Fibroblast of mammary gland (primary cell): ENCODE data around the gene NSFL1C.
"Not testable (repeated sequence)": the region's sequence is repeated elsewhere in the genome, so short reads cannot be mapped to it uniquely, and the experiment has no call there.

Experiments used
- DNase-seq: peaks from one replicate; pipeline ENCODE4 v3.0.0-alpha.2; 2010; ENCODE audit warnings: low read depth
- H3K4me3 ChIP-seq: 2 replicates; pipeline ENCODE4 v1.5.1; 2011; ENCODE audit warnings: low read depth, mild to moderate bottlenecking, low read length, moderate library complexity; ENCODE audit not compliant: control insufficient read depth
- TF ChIP-seq, protein P1 (sequence below): conservative IDR thresholded peaks from 2 replicates; pipeline ENCODE4 v1.5.1; 2011; ENCODE audit warnings: low read depth, low read length, inconsistent platforms; ENCODE audit not compliant: control insufficient read depth, insufficient read depth

Gene NSFL1C

DNA sequence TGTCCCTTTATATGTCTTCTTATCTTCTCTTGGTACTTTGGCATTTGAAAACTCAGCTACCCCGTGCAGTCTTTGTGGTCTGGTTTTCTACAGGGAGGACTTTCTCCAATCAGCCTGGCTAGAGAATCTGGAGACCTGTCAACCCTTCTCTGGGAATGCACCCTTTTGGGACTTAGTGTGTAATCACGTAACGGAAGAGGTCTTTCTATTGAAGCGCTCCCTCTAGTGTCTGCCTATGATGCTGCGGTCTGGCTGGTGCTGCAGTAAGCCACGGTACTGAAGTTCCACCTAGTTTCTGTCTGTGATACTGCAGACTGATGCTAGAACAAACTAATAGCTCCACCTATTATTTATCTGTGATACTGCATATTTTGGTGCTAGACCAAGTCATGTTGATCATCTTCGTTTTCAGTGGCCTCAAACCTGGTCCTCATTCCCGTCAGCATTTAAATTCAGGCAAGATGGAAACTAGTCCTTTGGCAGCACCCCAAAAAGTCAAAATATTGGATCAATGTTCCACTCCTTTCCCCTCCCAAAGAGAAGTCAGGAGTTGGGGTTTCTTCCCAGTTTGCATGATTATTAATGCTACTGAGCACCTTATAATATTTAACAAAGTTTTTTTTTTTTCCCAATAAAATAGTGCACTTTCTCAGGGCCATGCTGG, 37.0 kb upstream of the NSFL1C start:
- no peak overlapping the region for H3K4me3 ChIP-seq
- peak; percentile 92 for DNase-seq
- TF ChIP-seq, protein P1, sequence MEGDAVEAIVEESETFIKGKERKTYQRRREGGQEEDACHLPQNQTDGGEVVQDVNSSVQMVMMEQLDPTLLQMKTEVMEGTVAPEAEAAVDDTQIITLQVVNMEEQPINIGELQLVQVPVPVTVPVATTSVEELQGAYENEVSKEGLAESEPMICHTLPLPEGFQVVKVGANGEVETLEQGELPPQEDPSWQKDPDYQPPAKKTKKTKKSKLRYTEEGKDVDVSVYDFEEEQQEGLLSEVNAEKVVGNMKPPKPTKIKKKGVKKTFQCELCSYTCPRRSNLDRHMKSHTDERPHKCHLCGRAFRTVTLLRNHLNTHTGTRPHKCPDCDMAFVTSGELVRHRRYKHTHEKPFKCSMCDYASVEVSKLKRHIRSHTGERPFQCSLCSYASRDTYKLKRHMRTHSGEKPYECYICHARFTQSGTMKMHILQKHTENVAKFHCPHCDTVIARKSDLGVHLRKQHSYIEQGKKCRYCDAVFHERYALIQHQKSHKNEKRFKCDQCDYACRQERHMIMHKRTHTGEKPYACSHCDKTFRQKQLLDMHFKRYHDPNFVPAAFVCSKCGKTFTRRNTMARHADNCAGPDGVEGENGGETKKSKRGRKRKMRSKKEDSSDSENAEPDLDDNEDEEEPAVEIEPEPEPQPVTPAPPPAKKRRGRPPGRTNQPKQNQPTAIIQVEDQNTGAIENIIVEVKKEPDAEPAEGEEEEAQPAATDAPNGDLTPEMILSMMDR = peak; percentile 100

DNA sequence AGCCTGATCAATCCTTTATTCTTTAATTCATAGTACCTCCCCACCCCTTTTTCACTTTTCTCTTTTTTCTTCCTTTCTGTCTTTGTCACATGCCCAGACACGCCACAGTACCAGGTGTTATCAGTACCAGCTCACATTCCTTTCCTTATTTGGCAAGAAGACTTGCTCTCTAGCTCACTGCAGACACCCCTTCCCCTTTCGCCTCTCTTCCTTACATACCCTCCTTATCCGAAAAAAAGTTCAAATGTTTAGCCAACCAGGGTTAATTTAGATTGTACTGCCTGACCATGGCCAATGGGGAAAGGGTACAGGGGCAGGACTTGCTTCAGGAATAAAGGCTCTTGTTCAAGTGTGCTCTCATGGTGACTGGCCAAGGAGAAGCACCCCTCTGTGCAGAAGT, 33.8 kb upstream of the NSFL1C start:
- DNase-seq = no peak
- TF ChIP-seq, protein P1 = no peak
- H3K4me3 ChIP-seq = no peak overlapping the region

DNA sequence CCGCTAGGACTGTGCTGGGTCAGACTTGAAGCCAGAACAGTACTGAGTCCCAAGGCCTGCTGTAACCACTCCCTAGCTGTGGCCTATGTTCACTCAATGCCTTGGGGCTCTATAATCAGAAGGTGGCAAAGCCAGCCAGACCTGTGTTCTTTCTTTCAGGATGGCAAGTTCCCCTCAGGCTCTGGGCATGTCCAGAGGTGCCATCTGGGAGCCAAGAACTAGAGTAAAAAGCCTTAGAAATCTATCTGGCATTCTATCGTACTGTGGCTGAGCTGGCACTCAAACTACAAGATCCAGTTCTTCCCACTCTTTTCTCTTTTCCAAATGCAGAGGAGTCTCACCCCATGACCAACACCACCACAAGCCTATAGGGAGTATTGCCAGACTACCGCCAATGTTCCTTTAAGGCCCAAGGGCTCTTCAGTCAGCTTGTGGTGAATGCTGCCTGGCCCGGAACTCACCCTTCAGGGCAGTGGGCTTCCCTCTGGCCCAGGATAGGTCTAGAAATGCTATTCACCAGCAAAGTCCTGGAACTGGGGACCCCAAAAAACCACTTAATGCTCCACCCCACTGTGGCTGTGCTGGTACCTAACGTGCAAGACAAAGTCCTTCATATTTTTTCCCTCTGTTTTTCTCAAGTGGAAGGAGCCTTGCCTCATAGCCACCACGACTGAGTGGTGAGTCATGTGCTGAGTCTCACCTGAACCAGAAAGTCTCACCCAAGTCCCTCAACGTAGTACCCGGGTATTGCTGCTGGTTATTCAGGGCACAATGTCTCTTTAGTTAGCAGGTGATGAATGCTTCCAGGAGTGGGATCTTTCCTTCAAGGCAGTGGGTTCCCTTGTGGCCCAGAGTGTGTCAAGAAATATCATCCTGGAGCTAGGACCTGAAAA, 33.1 kb upstream of the NSFL1C start:
- TF ChIP-seq, protein P1 = no peak
- no peak for DNase-seq
- no peak overlapping the region for H3K4me3 ChIP-seq

DNA sequence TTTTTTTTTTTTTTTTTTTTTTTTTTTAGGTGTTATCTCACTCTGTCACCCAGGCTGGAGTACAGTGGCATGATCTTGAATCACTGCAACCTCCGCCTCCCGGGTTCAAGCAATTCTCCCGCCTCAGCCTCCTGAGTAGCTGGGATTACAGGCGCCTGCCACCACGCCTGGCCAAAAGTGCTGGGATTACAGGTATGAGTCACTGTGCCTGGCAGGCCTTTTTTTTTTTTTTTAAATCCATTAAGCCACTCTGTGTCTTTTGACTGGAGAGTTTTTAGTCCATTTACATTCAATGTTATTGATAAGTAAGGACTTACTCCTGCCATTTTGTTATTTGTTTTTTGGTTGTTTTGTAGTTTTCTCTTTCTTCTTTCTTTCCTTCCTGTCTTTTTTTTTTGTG, 30.7 kb upstream of the NSFL1C start:
- not testable (repeated sequence) for H3K4me3 ChIP-seq, DNase-seq

DNA sequence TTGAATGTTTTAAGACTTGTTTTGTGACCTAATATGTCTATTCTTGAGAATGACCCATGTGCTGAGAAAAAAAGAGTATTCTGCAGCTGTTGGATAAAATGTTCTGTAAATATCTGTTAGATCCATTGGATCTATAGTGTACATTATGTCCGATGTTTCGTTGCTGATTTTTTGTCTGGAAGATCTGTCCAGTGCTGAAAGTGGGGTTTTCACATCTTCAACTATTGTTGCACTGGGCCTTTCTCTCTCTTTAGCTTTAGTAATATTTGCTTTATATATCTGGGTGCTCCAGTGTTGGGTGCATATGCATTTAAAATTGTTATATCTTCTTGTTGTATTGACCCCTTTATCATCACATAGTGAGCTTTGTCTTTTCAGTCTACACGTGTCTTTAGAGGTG, 30.3 kb upstream of the NSFL1C start:
- no peak for DNase-seq
- no peak overlapping the region for H3K4me3 ChIP-seq
- TF ChIP-seq, protein P1 = no peak

DNA sequence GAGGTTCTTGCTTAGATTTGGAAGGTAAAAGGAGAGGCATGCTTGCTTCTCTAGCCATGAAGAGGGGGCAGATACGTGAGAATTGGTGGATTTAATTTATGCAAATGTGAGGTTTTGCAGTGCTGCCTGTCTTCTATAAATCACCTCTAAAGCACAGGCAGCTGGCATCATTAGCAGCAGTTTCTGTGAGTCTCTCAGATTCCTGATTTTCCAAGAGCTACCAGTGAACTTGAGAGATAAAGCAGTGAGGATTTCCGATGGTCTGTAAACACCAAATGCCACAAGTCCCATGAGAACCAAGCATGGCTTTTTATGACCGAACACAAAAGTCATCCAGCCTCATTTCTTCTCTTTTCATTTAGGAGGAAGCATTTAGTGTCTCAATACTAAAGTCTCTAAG, 27.8 kb upstream of the NSFL1C start:
- no peak for DNase-seq
- TF ChIP-seq, protein P1 = no peak

DNA sequence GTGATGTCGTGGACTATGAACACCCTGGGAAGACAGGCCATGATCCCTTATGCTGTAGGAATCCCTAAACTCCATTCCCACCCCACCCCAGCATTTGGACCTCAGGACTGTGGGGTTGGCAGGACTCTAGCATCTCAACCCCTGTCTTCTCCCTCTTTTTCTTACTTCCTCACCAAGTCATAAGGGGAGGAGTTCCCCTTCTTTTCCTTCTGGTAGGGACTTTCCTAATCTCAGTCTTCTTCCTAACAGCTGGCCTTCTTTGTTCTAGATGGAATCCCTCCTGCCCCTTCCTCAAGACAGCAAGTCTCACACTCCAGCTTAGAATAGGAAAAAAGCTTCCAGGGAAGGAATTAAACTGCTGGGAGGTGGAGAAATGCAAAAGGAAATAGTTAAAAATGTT, 26.9 kb upstream of the NSFL1C start:
- no peak for DNase-seq
- TF ChIP-seq, protein P1 = no peak
- no peak overlapping the region for H3K4me3 ChIP-seq

More for the DNA sequence above, 27.8 kb upstream of the NSFL1C start:
- no peak overlapping the region for H3K4me3 ChIP-seq
